Subcutaneous abdominal adipose tissue (tissue), 5 donors: ENCODE results near the gene ABCA2.
A peak's percentile ranks its signal among the peaks of the same experiment; 100 is the strongest.

Experiments
- H3K27ac ChIP-seq: one replicate; pipeline ENCODE4 v1.7.0; 2013; ENCODE audit warnings: low read depth, mild to moderate bottlenecking, inconsistent platforms, low read length, moderate library complexity
- H3K27me3 ChIP-seq, 5 donors: one replicate each; pipeline ENCODE4 v1.7.0; 2013; ENCODE audit warnings: low read length in 5 of 5, inconsistent platforms in 1 of 5; ENCODE audit not compliant: control insufficient read depth in 5 of 5, insufficient read depth in 4 of 5
- H3K36me3 ChIP-seq, 5 donors: one replicate each; pipeline ENCODE4 v1.7.0; 2013; ENCODE audit warnings: low read length in 5 of 5; ENCODE audit not compliant: control insufficient read depth in 5 of 5, insufficient read depth in 5 of 5
- H3K4me1 ChIP-seq, 5 donors: one replicate each; pipeline ENCODE4 v1.7.0; 2013; ENCODE audit warnings: low read length in 5 of 5, mild to moderate bottlenecking in 3 of 5, moderate library complexity in 1 of 5; ENCODE audit not compliant: control insufficient read depth in 5 of 5, insufficient read depth in 5 of 5
- H3K4me3 ChIP-seq, 5 donors: one replicate each; pipeline ENCODE4 v1.7.0; 2013; ENCODE audit warnings: low read length in 5 of 5, low read depth in 1 of 5
- H3K9ac ChIP-seq, 5 donors: one replicate each; pipeline ENCODE4 v1.7.0; 2013; ENCODE audit warnings: low read length in 5 of 5, mild to moderate bottlenecking in 4 of 5, moderate library complexity in 3 of 5
- H3K9me3 ChIP-seq, 5 donors: one replicate each; pipeline ENCODE4 v1.7.0; 2013; ENCODE audit warnings: low read length in 5 of 5; ENCODE audit not compliant: control insufficient read depth in 5 of 5
- donor health status: healthy.
- donor health status: healthy.
- donor health status: healthy.
- donor health status: healthy.
- donor health status: healthy.

The ABCA2 gene

GRCh38 chr9:137053944-137054931, 26.2 kb upstream of the ABCA2 start, which contains the start of gene ENTPD2:
ENTPD2 (minus strand) TSS chr9:137054061; CDS start chr9:137053997, 64 bp downstream.
- peaks cover 0 to 39% (median 27%) of the 10 kb centered on the region in 5 donors for H3K4me1 ChIP-seq
- peak within 1 kb of the TSS in 1 of 5 donors; percentile 10 for H3K4me3 ChIP-seq
- H3K9ac ChIP-seq = no peak within 1 kb of the TSS
- no peaks in the 10 kb centered on the region for H3K36me3 ChIP-seq
- H3K27ac ChIP-seq = no peak within 1 kb of the TSS
- peaks cover 45 to 60% (median 52%) of the 10 kb centered on the region in 5 donors for H3K27me3 ChIP-seq
- no peaks in the 10 kb centered on the region for H3K9me3 ChIP-seq

DNA sequence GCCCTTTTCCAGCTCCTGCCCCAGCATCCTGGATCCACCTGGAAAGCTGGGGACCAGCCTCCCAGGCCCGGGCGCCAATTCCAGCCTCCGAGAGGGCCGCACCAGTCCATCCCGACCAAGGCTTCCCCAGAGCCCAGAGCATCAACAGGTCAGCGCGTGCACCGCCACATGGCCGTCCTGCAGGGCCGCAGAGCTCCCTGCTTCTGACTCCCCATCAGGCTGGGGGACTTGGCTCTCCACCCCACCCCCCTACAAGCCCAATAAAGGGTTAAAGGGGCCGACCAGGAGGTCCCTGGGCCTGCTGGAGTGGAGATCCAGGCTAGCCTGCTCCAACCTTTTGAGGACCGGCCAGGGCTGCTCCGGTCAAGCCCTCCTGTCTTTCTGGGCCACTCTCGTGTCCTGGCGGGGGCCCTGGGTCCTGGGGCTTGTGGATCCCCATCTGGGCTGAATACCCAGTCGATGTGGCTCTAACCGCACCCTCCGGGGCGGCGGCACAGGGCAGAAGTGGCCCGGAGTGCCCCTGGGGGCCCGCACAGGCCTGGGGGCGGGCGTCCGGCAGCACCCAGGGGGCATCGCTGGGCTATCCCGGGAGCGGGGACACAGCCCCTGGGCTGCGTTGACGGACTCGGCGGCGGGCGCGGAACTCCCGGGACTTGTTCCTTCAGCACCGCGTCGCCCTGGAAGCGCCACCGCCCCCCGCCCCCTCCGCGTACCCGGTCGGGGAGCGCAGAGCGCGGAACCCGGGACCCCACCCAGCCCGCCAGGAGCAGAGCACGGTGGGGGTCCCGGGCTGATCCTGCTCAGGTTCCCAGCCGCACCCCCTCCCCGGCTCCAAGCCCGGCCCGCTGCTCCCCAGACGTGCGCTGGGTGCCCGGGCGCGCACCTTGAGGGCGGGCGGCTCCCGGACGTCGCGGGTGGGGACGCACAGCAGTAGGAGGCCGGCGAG, 25.2 kb upstream of the ABCA2 start:
- Histone ChIP-seq H3K27me3 (peaks cover 51 to 67% (median 57%) of the 10 kb centered on the region in 5 donors), H3K27ac (no peak overlapping the region), H3K4me1 (peaks cover 0 to 39% (median 27%) of the 10 kb centered on the region in 5 donors), H3K9me3 (no peaks in the 10 kb centered on the region), H3K4me3 (peak overlapping the region in 1 of 5 donors; percentile 10), H3K36me3 (no peaks in the 10 kb centered on the region), H3K9ac (no peak overlapping the region)

DNA sequence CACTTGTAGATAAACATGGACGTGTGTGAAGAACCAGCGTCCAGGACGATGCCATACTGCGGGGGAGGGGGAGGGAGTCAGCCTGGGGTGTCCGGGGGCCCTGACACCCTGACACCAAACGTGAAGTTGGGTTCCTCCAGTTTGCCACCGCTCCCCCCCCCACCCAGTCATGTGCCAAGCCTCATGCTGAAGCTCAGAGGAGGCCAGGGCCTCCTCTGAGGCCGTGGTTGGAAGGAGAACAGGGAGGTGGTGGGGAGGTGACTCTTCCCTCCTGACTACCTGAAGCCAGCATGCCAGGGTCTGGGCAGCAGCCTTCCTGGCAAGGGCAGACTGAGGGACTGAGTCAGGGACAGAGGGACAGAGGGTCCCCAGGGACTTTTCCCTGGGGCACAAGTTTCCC, 24.3 kb upstream of the ABCA2 start:
- peaks cover 0 to 39% (median 27%) of the 10 kb centered on the region in 5 donors for H3K4me1 ChIP-seq
- no peak overlapping the region for H3K9ac ChIP-seq
- no peaks in the 10 kb centered on the region for H3K9me3 ChIP-seq
- peaks cover 57 to 77% (median 66%) of the 10 kb centered on the region in 5 donors for H3K27me3 ChIP-seq
- H3K4me3 ChIP-seq = no peak overlapping the region
- no peak overlapping the region for H3K27ac ChIP-seq
- no peaks in the 10 kb centered on the region for H3K36me3 ChIP-seq

DNA sequence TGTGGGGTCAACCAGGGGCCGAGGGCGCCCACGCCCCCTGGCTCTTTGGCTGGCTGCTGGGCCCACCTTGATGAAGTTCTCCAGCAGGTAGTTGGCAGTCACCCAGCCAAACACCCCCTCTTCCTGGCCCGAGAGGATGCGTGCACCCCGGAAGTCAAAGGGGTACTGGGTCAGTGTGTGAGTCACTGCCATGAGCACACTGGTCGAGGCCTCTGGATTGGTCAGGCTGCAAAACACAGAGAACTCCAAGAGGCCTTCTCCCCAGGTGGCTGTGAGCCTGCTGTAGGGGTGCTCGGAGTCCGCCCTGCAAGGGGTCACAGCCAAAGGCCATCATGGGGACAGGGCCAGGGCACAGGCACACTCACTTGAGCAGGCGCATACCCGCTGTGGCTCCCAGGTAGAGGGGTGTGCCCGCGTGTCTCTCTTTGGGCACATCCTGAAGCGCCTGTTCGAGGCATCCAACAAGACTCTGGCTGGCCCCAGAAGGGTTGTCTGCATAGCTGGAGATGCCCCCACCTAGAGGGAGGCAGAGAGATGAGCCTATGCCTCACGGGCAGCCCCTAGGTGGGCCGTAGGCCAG, 23.2 kb upstream of the ABCA2 start:
- Histone ChIP-seq H3K4me1 (peaks cover 0 to 41% (median 30%) of the 10 kb centered on the region in 5 donors), H3K27me3 (peaks cover 57 to 80% (median 67%) of the 10 kb centered on the region in 5 donors), H3K27ac (no peak overlapping the region), H3K9ac (no peak overlapping the region), H3K9me3 (no peaks in the 10 kb centered on the region), H3K4me3 (no peak overlapping the region), H3K36me3 (no peaks in the 10 kb centered on the region)

DNA sequence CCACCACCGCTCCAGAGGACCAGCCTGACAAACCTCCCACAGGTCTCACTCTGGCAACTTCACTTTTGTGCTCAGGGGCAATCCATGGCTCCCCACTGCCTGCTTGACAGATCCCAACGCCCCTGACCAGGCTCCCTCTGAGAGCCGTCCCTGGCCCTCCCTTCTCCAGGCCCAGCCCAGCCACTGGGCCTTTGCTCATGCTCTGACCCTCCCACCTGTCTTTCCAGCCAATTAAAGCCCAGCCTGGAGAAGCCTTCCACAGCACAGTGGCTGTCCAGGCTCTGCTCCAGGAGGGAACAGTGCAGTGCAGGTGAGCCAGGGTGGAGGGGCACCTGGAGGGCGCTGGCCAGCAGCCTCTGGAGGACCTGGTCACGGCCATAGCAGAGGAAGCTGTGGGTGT, 22.5 kb upstream of the ABCA2 start:
- Histone ChIP-seq H3K27me3 (peaks cover 52 to 80% (median 67%) of the 10 kb centered on the region in 5 donors), H3K4me1 (peaks cover 0 to 41% (median 29%) of the 10 kb centered on the region in 5 donors)

GRCh38 chr9:137049544-137050449, 21.8 kb upstream of the ABCA2 start:
- Histone ChIP-seq H3K36me3 (no peaks in the 10 kb centered on the region), H3K9me3 (no peaks in the 10 kb centered on the region), H3K4me3 (no peak overlapping the region), H3K9ac (no peak overlapping the region), H3K27ac (no peak overlapping the region), H3K4me1 (peaks cover 3 to 40% (median 29%) of the 10 kb centered on the region in 5 donors), H3K27me3 (peaks cover 56 to 78% (median 66%) of the 10 kb centered on the region in 5 donors)

More for the DNA sequence above, 22.5 kb upstream of the ABCA2 start:
- Histone ChIP-seq H3K27ac (no peak overlapping the region), H3K36me3 (no peaks in the 10 kb centered on the region), H3K9me3 (no peaks in the 10 kb centered on the region), H3K9ac (no peak overlapping the region), H3K4me3 (no peak overlapping the region)

- no peak overlapping the region for H3K9ac ChIP-seq
- H3K27me3 ChIP-seq = peaks cover 50 to 82% (median 65%) of the 10 kb centered on the region in 5 donors
- H3K4me3 ChIP-seq = no peak overlapping the region
- no peak overlapping the region for H3K27ac ChIP-seq
- H3K4me1 ChIP-seq = peaks cover 4 to 41% (median 30%) of the 10 kb centered on the region in 5 donors
- no peaks in the 10 kb centered on the region for H3K9me3 ChIP-seq
- H3K36me3 ChIP-seq = no peaks in the 10 kb centered on the region
Measured at GRCh38 chr9:137048655-137049543, 20.9 kb upstream of the ABCA2 start.

- H3K9ac ChIP-seq = peak within 1 kb of the TSS in 4 of 5 donors; percentile 26 to 78 (median 52)
- peaks cover 29 to 67% (median 42%) of the 10 kb centered on the region in 5 donors for H3K27me3 ChIP-seq
- H3K36me3 ChIP-seq = peaks cover 0 to 5% (median 0%) of the 10 kb centered on the region in 5 donors
- H3K9me3 ChIP-seq = no peaks in the 10 kb centered on the region
- H3K4me3 ChIP-seq = peak within 1 kb of the TSS; percentile 31 to 72 (median 69)
- H3K4me1 ChIP-seq = peaks cover 4 to 46% (median 29%) of the 10 kb centered on the region in 5 donors
- H3K27ac ChIP-seq = no peak within 1 kb of the TSS
Measured at GRCh38 chr9:137046088-137046787, 18.2 kb upstream of the ABCA2 start, which contains the start of gene NPDC1. NPDC1 (minus strand) TSS chr9:137046177; CDS start chr9:137045989, 188 bp downstream.
